DND-41 (cell line): ENCODE data around the gene VASH2.

Source experiments
- ATAC-seq: fragments of 200-7000 bp; cut with Tn5 transposase; 3 replicates; pipeline ENCODE4 v1.9.1; 2021; ENCODE audit warnings: low read depth; ENCODE audit not compliant: insufficient read depth
- DNase-seq: peaks from one replicate; pipeline ENCODE4 v3.0.0-alpha.2; 2020
- H2AFZ ChIP-seq: 2 replicates; pipeline ENCODE4 v1.6.0; 2012; ENCODE audit warnings: low read depth, low read length
- H3K27ac ChIP-seq: 2 replicates; pipeline ENCODE4 v1.5.1; 2012; ENCODE audit warnings: low read length, inconsistent platforms
- H3K27me3 ChIP-seq: fragments of 200-600 bp; sonication (generic); 2 replicates; pipeline ENCODE4 v1.6.0; 2012; ENCODE audit warnings: low read length, mild to moderate bottlenecking, inconsistent platforms; ENCODE audit not compliant: insufficient read depth, poor library complexity
- H3K36me3 ChIP-seq: 2 replicates; pipeline ENCODE4 v1.5.1; 2012; ENCODE audit warnings: low read length, inconsistent platforms; ENCODE audit not compliant: insufficient read depth
- H3K4me1 ChIP-seq: 2 replicates; pipeline ENCODE4 v1.5.1; 2012; ENCODE audit warnings: mild to moderate bottlenecking, low read length; ENCODE audit not compliant: insufficient read depth
- H3K4me2 ChIP-seq: 2 replicates; pipeline ENCODE4 v1.6.0; 2012; ENCODE audit warnings: mild to moderate bottlenecking, moderate library complexity, low read length, inconsistent platforms; ENCODE audit not compliant: insufficient read depth
- H3K4me3 ChIP-seq, 2 experiments: fragments of 200-600 bp in 1 of 2; shearing (Covaris generic) in 1 of 2; 2 replicates each; pipeline ENCODE4 v1.5.1; 2012 to 2016; ENCODE audit warnings: inconsistent platforms in 2 of 2, low read length in 2 of 2, mild to moderate bottlenecking in 2 of 2, low read depth in 1 of 2, moderate library complexity in 1 of 2
- H3K79me2 ChIP-seq: 2 replicates; pipeline ENCODE4 v1.6.0; 2012; ENCODE audit warnings: low read length, inconsistent platforms; ENCODE audit not compliant: insufficient read depth
- H3K9ac ChIP-seq: 2 replicates; pipeline ENCODE4 v1.6.0; 2012; ENCODE audit warnings: low read depth, mild to moderate bottlenecking, inconsistent platforms, low read length, moderate library complexity
- H3K9me3 ChIP-seq: 2 replicates; pipeline ENCODE4 v1.5.1; 2012; ENCODE audit warnings: low read length, moderate library complexity, mild to moderate bottlenecking, inconsistent platforms; ENCODE audit not compliant: insufficient read depth, severe bottlenecking
- H4K20me1 ChIP-seq: 2 replicates; pipeline ENCODE4 v1.6.0; 2012; ENCODE audit warnings: low read length; ENCODE audit not compliant: insufficient read depth
- CTCF ChIP-seq: IDR thresholded peaks from 2 replicates; pipeline ENCODE4 v1.5.1; 2012; ENCODE audit warnings: borderline replicate concordance, low read length, moderate library complexity, mild to moderate bottlenecking; ENCODE audit not compliant: poor library complexity, severe bottlenecking; ENCODE audit errors: extremely low read depth
- EZH2 ChIP-seq: IDR thresholded peaks from 3 replicates; pipeline ENCODE4 v1.6.1; 2012; ENCODE audit warnings: borderline replicate concordance, low read depth, mild to moderate bottlenecking, moderate library complexity, low read length, inconsistent platforms; ENCODE audit not compliant: severe bottlenecking

VASH2 gene

DNA sequence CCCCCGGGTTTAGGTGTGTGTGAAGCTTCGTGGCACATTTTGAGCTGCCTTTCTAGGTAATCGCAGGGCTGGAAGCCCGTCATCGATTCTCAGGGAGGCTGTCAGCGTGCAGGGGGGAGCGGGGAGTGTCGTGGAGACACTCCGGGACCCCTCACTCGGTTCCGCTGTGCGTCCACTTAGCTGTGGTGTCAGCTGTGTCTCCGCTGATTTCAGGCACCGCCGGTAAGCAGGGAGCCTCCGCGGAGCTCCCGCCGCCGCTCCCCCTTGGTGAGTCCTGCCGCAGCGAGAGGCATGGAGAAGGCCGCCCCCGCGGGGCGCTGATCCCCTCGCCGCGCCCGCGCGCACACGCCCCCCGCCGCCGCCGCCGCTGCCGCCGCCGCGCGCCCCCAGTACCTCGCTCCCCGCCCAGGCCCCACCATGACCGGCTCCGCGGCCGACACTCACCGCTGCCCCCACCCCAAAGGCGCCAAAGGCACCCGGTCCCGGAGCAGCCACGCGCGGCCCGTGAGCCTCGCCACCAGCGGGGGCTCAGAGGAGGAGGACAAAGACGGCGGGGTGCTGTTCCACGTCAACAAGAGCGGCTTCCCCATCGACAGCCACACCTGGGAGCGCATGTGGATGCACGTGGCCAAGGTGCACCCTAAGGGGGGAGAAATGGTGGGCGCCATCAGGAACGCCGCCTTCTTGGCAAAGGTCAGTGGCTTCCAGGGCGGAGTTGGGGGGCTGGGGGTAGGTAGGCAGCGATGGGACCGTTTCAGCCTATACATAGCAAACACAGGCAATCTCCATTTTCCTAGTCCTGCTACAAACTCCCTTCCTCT, 995 bp downstream of the VASH2 start:
- no peaks in the 10 kb centered on the region for H3K9me3 ChIP-seq
- no peaks in the 10 kb centered on the region for H4K20me1 ChIP-seq
- H3K4me2 ChIP-seq: no peak overlapping the region
- no peak overlapping the region for H3K4me3 ChIP-seq
- H3K27me3 ChIP-seq: peaks cover 15% of the 10 kb centered on the region
- no peak overlapping the region for H3K9ac ChIP-seq
- no peaks in the 10 kb centered on the region for H3K79me2 ChIP-seq
- no peak overlapping the region for H2AFZ ChIP-seq
- DNase-seq (no peak), ATAC-seq (no peak)
- no peaks in the 10 kb centered on the region for H3K4me1 ChIP-seq
- TF ChIP-seq CTCF (no peak), EZH2 (no peak)
- H3K27ac ChIP-seq: no peak overlapping the region
- H3K36me3 ChIP-seq: no peaks in the 10 kb centered on the region

DNA sequence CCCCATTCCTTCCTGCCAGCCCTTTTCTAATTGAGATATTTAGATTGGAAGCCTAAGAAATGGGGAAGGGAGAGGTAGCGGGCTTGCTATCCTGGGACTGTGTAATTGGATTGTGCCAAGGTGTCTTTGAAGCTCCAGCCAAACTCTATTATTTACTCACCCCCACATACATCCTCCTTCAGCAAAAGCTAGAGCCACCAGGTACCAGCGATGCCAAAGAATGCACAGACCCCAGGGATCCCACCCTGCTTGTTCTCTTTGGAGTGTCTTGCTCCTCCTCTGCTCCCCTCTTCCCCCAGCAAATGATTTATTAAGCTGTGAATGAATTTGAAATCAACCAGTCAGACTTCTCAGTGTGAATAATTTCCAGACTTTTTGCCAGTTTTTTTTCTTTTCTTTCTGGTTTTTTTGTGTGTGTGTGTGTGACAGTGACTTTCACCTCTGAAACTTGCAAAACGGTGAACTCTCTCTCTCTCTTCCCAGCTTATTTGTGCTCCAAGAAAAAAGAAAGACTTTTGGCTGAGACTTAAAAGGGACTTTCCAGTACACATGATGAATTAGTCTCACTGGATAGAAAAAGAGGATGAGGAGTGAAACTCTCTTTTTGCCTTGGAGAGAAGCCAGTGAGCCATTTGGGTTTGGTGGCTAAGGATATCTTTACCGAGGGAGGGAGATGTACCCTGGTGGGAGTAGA, 1.8 kb downstream of the VASH2 start:
- no peak overlapping the region for H3K4me3 ChIP-seq
- H4K20me1 ChIP-seq: no peaks in the 10 kb centered on the region
- H2AFZ ChIP-seq: no peak overlapping the region
- no peaks in the 10 kb centered on the region for H3K36me3 ChIP-seq
- no peak overlapping the region for H3K27ac ChIP-seq
- peaks cover 15% of the 10 kb centered on the region for H3K27me3 ChIP-seq
- no peak for TF ChIP-seq CTCF
- no peak for TF ChIP-seq EZH2
- no peak overlapping the region for H3K4me2 ChIP-seq
- no peaks in the 10 kb centered on the region for H3K9me3 ChIP-seq
- H3K4me1 ChIP-seq: no peaks in the 10 kb centered on the region
- ATAC-seq (no peak), DNase-seq (no peak)
- no peaks in the 10 kb centered on the region for H3K79me2 ChIP-seq
- H3K9ac ChIP-seq: no peak overlapping the region

DNA sequence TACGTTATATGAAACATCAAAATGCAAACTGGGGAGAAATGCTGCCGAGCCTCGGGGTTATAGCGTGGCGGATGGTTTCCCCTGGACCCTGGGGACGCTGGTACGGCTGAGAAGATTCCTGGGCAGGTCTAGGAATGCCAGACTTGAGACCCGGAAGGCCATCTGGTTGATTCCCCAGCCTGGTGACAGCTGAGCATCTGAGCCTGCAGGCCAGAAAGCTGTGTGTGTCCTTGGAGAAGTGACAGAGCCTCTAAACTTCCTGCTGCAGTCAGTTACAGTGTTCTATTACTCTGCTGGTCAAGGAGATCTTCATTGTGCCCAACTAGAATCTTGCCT, 2.3 kb downstream of the VASH2 start:
- no peak for DNase-seq
- H2AFZ ChIP-seq: no peak overlapping the region
- TF ChIP-seq CTCF: no peak
- TF ChIP-seq EZH2: no peak
- H4K20me1 ChIP-seq: no peaks in the 10 kb centered on the region
- H3K27ac ChIP-seq: no peak overlapping the region
- no peak for ATAC-seq
- H3K27me3 ChIP-seq: peaks cover 15% of the 10 kb centered on the region
- H3K79me2 ChIP-seq: no peaks in the 10 kb centered on the region
- no peaks in the 10 kb centered on the region for H3K9me3 ChIP-seq
- no peak overlapping the region for H3K4me2 ChIP-seq
- no peak overlapping the region for H3K9ac ChIP-seq
- H3K36me3 ChIP-seq: no peaks in the 10 kb centered on the region
- H3K4me3 ChIP-seq: no peak overlapping the region
- no peaks in the 10 kb centered on the region for H3K4me1 ChIP-seq
